Fibroblast of the conjunctiva (primary cell): Measurements from ENCODE around the gene THSD7B.

Experiments
- DNase-seq: peaks from one replicate; pipeline ENCODE4 v3.0.0-alpha.2; 2010; ENCODE audit warnings: low read depth

Gene THSD7B

DNA sequence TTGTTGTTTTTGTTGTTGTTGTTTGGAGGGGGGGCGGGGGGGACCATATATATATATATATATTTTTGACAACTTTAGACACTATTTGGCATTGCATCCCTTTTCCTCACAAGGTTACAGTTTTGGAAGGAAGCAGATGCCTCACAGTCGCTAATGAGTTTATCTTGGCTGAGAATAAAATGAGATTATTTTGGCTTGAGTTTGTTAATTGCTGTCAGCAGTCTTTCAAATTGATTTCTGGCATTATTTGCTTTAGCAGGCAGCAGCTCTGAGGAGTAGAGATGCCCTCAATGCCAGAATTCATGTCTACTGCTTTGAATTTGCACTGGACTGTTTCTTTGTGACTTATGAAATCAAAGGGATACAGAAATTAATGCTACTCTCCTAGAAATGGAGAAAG is 603.8 kb downstream of the THSD7B start:
- DNase-seq = no peak

DNA sequence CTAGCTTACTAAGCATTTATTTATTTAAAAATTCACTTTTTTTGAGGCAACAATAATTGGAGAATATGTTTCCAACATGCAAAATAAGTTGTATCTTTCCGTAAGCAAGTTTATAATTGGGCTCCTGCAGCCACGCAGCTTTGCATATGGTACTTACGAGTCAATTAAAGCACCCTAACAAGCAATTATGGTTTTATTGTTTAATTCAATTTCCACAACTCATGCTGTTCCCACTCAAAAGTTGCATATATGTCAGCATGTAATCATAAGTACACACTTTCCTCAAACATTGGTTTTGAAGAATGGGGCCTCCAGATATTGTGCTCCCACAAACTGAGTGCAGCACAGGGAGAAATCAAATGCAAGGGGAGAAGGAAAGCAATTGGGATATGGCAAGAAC is 613.8 kb downstream of the THSD7B start:
- no peak for DNase-seq

DNA sequence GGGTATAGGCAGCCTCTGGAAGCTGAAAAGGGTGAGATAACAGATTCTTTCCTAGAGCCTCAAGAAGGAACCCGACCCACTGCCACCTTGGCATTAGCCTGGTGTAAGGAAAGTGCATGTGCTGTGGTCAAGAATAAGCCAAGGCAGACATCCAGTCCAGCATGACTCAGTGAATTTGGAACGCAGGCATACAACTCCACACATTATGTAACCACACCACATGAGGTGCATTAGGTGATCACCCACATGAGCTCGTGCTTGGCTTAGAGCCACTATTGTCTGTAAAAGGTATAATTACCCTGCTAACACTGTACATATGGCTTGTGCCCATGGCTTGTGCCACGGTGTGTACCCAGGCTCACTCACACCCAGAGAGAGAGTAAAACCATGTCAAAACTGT is 615.3 kb downstream of the THSD7B start:
- DNase-seq = no peak

DNA sequence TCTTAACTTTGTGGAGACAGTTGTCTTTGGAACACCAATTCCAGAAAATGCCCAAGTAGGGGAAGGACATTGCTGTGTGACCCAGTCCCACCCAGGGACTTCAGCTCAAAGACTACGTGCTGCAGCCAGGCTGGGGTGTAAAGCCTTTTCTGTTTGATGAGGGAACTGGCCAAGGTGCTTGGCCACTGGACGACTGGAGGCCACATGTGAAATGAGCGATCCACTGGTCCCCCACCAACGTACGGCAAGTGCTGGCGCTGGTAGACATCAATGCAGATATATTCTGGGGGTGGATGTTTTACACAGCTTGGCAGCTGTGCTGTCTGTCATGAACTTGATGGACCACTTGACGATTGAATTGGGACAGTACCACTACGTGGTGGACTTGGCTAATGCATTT is 616.4 kb downstream of the THSD7B start:
- no peak for DNase-seq

DNA sequence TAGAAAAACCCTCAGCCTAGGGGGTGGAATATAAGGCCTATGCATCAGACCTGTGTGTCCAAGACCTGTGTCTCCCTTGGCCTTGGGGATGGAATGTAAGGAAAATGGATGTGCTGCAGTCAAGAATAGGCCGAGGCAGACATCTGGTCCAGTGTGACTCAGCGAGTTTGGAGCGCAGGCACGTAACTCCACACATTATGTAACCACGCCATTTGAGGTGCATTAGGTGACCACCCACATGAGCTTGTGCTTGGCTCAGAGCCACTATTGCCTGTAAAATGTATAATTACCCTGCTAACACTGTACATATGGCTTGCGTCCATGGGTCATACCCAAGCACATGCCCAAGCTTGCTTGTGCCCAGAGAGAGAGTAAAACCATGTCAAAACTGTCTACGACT is 618.0 kb downstream of the THSD7B start:
- DNase-seq = no peak

DNA sequence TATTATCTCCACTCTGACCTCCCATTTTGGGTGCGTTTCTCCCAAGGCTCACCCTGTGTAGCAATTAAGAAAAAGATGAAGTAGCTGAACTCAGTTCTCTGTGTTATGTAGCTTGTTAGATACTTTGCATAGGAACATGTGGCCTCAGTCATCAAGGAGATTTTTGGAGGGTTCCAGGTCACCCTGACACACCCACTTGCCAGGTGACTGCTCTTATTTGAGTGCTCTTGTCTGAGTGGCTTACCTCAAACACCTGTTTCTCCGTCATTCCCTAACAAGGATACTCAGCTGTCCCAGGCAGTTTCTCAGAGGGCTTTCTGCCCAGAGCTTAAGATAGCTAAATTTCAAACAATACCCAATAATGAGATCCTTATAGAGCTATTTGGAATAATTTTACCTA is 621.7 kb downstream of the THSD7B start:
- no peak for DNase-seq

DNA sequence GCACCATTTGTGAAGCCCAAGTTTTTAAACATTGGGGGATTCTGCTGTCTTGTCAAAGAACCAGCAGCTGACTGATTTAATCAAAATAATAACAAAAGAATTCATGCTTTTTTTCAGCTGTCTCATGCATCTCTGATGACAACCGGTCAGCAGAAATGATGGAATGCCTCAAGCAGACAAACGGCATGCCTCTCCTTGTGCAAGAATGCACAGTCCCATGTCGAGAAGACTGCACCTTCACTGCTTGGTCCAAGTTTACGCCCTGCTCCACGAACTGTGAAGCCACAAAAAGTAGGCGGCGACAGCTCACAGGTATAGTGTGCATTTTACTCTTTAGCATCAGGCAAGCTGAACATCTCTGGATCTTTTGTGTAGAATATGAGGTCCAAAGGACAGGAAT is 640.2 kb downstream of the THSD7B start:
- no peak for DNase-seq

DNA sequence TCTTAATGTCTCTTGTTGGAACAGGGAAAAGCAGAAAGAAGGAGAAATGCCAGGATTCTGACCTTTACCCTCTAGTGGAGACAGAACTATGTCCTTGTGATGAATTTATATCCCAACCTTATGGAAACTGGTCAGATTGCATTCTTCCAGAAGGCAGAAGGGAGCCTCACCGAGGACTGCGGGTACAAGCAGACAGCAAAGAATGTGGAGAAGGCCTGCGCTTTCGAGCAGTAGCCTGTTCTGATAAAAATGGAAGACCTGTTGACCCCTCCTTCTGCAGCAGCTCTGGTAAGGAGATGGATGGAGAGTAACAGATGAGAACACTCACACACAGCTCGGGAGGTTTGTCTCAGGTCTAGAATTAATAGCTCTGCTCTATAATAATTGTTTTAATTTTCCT is 646.2 kb downstream of the THSD7B start:
- DNase-seq = no peak

DNA sequence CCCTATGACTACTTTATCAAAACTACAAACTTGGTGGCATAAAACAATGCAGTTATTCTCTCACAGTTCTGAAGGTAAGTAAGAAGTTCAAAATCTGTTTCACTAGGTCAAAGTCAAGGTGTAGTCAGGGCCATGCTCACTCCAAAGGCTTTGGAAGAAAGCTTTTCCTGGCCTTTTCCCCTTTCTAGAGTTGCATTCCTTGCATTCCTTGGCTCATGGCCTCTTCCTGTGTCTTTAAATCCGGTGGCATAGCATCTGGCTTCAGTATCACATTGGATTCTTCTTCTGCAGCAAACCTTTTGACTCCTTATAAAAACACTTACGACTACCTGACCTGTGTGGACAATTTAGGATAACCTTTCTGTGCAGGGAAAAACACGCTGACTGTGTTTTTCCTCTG is 655.4 kb downstream of the THSD7B start:
- no peak for DNase-seq

DNA sequence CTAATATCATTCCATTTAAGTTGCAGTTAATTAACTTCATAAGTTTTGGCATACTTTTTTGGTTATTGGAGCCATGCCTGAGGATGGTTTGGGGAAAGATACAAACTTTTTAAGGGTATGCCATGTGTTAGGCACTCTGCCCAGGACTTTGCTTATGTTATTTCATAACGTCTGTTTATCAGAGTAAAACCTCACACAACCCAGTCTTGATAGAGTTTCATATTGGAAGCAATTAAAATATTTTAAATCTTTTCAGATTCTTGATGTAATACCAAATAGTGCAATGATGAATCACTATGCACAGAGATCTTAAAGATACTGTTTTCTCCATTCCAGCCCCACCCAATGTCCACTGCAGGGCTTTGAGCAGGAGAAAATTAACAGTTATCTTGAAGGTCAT is 669.8 kb downstream of the THSD7B start:
- DNase-seq = peak; percentile 71

DNA sequence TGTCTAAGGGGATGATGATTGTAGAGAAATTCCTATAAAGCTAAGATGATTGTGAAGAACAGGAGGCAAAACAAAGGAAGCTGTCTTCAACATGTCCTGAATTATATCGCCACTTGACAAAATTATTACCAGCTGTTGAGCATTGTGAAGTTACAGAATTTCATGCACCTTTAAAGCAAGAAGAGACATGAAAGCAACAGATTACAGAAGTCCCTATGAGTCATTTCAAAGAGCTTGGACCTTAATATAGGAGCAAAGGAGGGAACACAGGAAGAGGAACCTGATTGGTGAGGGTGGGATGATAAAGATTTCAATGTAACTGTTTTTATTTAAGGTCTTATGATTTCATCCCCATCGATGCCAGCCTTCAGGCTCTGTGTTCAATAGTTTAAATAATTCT is 672.0 kb downstream of the THSD7B start:
- no peak for DNase-seq

DNA sequence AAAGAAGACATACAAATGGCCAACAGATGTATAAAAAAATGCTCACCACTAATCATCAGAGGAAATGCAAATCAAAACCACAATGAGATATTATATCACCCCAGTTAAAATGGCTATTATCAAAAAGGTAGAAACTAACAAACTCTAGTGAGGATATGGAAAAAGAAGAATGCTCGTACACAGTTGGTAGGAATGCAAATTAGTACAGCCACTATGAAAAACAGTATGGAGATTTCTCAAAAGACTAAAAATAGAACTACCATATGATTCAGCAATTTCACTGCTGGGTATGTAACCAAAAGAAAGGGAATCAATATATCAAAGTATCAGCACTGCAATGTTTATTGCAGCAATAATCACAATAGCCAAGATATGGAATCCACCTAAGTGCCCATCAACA is 679.6 kb downstream of the THSD7B start:
- DNase-seq = no peak

DNA sequence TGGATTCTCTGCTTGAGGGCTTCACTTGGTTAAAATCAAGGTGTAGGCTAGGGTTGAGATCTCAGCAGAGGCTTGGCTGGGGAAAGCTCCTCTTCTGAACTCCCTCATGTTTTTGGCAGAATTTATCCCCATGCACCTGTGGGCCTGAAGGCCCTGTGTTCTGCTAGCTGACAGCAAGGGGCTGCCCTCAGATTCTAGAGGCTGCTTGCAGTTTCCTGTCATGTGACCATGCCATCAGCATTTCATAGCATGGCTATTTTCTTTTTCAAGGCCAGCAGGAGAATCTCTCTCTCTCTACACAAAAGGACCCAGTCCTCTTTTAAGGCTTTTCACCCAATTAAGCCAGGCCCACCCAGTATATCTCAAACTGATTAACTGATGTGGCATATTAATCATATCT is 684.1 kb downstream of the THSD7B start:
- DNase-seq = no peak

DNA sequence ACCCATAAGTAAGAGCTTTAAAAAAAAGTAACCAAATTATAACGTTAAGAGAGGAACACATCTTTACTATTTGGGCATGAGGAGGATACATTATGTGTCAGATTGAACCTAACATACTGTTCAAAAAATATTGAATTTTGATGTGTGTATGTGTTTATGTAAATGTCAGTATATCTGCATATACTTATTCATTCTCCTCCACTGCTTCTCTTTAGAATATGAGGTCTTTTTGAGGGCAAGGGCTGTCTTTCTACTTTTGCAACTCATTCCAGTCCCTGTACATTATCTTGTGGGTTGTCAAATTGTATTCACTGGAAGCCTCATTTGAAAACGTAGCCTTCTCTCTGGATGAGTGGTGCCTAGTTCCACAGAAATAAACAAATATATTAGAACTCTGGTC is 689.5 kb downstream of the THSD7B start:
- DNase-seq = no peak

DNA sequence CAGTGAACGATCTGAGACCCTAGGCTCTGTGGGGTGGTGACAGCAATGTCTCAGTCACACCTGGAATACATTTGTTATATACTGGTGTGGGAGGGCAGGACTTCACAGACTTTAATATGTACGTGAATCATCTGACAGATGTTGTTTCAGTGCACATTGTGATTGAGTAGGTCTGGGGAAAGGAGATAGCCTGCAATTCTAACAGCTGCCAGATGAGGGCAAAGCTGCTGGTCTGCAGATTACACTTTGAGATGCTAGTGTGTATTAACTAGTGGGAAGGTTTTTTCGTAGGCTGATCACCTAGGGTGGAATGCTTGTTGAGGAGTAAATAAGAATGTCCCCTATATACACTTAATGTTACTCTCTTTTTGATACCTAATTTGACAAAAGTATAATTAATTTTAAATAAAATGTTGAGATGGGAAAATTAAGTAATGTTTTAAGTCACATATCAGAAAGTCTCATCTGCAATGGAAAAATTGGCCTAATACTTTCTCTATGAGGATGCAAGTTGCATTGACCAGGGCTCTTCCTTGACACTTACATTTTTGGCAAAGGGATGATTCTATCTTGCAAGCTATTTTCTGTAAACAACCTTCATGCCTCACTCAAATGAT is 702.0 kb downstream of the THSD7B start:
- peak; percentile 6 for DNase-seq

DNA sequence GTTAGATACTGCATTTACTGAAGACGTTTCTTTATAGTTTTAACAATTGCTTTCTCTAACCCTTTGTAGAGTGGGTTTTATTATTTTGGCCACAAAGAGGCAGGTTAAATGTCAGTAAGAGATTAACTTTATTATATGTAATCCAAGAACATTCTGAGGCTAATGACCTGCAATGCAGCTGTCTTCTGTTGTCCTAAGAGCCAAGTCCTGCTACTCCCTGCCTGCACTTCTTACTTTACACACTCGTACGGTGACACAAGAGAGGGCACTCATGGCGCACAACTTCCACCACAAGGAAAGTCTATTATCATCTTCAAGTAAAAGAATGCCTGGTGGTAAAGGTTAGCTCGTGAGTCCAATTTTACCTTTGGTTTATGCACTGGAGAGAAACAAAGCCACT is 727.9 kb downstream of the THSD7B start:
- no peak for DNase-seq

DNA sequence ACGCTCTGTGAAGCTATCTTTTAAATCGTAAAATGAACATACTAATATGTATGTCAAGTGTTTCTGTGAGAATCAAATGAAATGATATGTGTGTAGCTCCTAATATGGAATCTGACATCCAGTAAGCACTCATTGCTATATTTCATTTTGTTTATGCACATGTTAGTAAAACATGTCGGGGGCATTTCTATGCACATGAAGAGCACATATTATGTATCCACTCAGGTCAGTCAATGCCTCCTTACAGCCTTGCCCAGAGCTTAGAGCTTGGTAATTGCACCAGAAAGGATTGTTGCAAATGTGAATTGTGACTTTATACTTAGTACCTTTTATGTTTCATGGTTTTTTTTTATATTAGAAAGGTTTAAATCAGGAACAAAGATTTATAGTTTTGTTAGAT is 735.3 kb downstream of the THSD7B start:
- no peak for DNase-seq

DNA sequence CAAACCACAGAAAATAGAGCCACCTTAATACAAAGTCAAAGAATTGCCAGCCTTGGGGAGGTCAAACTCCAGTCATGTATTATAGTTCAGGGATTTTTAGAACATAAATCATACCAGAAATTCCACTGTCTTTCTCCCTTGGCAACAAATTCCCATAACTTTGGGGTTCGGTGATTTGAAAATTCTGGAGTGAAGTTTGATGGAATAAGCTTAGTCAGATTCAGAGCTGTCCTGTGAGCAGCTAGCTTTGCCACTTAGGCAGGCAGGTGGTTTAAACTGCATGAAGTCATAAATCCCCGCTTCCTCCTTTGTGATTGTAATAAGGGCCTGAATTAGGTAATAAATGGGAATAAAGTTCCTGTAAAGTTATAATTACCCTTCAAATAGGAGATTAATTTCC is 741.9 kb downstream of the THSD7B start:
- no peak for DNase-seq

DNA sequence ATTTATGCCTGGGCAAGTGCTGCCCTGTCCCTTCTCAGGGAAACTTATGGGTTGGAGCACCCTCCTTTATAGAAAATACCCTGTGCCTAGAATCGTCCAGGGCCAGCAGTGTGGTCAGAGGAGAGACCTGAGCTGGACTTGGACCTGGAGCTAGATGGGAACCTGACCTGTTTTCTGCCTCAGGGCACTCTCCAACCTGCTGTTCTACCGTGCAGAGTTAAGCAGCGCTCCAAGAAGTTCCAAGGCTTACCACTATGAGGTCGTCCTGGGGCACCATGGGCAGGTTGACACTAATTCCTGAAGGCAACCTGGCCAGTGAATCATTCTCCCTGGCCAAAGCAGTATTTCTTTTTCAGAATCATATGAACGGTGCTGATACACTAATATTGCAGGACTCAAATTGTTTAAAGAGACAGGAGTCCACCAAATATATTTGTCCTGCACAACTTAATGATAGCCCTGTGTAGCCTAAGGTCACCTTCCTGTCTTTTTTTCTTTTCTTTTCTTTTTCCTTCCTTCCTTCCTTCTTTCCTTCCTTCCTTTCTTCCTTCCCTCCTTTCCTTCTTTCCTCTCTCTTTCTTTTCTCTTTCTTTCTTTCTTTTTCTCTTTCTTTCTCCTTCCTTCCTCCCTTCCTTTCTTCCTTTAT is 743.5 kb downstream of the THSD7B start:
- no peak for DNase-seq

DNA sequence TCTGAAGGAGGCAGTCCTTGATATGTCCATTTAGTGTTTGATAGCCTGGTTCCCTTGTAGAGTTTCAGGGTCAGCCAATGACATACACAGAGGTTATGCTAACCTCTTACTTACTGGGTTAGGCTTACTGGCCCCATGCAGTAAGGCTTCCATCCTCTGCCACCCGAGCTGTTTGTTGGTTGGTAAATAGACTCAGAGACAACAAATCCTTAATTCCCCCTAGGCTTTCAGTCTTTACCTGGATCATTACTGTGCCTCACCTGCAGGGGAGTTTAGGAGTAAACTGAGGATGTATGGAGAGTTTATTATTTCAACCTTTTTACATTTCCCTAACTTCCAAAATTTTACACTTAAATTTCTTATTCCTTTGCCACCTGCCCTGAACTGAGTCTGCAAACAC is 746.2 kb downstream of the THSD7B start:
- DNase-seq = no peak

DNA sequence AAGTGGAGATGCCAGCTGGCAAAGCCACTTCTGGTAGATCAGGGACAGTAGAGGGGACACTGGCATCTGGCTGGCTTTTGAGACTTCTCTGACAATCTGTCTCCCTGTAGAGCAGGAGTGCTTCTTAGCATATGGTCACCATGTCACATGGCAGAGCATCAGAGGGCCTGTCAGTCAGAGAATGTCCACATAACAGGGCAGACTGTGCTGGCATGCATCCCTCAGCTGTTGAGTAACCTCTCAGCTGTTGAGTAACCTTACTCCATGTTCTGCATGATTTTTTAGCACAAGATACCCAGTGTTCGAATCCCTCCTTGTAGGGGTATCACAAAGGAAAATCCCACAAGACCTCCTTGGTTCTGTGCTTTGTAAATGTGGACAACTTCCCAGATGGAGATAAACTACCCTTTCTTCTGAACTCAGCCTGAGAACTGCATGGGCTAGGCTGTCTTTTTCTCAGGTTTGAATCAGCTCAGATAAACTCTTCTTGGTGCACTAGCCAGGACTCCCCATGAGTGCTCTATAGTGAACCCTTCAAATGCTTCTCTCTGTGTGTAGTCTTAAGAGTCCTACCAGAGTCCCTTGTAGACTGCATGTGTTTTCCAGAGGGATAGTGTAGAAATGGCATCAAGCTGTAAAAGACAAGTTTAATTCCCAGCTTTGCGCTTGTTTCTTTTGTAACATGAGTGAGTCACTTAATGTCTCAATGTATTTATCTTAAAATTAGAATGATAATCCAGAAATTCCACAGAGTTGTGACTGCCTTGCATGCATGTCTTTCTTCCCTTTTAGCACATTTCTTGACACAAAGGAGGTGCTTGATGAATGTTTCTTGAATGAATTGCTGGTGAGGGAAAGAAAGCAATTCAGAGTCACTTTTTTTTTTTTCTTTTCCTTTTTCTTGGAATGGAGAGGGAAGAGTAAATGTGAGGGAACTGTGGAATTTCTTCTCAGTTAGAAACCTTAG is 756.6 kb downstream of the THSD7B start:
- no peak for DNase-seq

DNA sequence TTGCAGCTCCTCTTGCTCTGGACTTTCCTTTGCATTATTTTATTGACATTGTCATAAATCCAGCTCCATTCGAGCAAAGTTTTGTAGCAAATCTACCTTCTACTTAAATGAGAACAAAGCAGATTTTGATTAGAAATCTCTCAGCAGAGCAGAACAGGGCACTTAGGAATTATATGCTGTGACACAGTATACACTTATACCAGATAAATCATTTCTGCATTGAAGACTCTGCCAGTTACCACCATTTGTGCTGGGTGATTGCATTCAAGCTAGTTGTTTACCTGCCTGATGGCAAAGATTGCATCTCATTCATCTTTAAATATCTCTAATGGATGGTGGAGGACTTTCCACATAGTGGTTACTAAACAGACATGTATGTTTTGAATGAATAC is 757.3 kb downstream of the THSD7B start:
- no peak for DNase-seq

DNA sequence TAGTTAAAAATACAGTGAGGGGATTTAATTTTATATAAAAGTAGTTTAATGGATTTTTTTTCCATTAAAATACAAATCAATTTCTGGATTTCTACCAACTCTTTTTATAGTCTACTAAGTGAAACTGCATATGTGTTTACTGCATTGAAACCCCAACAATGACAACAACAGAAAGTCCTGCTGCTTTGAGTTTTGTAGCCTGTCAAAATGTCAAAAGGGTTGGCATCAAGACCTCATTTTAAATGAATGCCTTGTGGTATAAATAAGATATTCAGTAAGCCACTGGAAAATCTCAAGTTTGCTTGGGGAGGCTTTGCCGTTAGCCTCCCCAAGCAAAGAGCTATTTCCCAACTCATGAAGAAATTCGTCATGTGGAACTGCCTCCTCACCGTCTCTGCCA is 758.6 kb downstream of the THSD7B start:
- no peak for DNase-seq
